ENCODE data around the gene CCDC187.

Gene CCDC187

GRCh38 chr9:136297016-136297691, 6.7 kb downstream of the CCDC187 start:
- DNase-seq (ENCODE audit: low spot score): no peak

- DNase-seq (ENCODE audit: low spot score): no peak
These were observed 7.4 kb downstream of the CCDC187 start for GRCh38 chr9:136296434-136297015.

- no peak for DNase-seq (ENCODE audit: low spot score)
These were observed 8.1 kb downstream of the CCDC187 start for GRCh38 chr9:136295542-136296433.

- DNase-seq (ENCODE audit: low spot score): no peak
These were observed 8.8 kb downstream of the CCDC187 start for GRCh38 chr9:136295055-136295454.

DNA sequence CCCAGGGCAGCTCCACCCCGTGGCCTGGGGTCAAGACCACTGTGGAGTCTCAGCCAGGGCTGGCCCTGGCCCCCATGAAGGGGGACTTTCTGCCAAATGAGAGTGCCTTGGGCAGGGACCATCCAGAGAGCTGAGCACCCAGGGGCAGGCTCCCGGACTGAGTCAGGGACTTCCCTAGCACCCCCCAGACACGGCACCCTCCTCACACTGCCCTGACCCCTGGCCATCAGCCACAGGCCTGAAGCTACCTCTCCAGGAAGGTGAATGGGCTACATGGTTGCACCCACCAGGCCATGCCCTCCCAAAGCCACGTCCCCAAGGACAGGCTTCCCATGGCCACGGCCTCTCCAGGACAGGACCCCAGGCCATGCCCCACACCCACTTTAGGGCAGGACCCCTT, 9.5 kb downstream of the CCDC187 start:
- DNase-seq (ENCODE audit: low spot score): no peak

- DNase-seq (ENCODE audit: low spot score): no peak
These were observed 10.3 kb downstream of the CCDC187 start for GRCh38 chr9:136293476-136294077.

DNA sequence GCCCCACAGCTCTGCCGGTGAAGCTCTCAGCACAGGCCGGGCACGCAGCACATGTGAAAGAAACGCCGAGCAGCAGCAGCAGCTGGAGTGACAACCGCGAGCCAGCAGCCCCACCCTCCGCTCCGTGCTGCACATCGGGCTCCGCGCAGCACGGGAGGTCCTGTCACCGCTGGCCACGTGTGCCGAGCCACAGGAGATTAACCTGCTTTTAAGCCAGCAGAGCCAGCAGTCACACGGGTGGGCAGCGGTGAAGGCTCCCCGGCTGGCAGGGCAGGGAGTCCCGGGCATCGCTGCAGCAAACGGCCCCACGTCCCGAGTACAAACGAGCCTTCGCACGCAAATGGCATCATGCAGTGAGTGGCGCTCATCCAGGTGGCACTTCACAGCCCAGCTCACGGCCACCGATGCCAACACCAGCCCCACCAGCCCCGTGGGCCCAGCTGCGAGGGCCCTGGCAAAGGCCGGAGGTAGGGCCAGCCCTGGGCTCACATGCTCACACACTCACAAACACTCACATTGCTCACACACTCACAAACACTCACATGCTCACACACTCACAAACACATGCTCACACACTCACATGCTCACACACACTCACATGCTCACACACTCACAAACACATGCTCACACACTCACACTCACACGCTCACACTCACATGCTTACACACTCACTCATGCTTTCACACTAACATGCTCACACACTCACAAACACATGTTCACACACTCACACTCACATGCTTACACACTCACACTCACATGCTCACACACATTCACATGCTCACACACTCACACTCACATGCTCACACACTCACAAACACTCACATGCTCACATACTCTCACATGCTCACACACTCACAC, 11.1 kb downstream of the CCDC187 start:
- DNase-seq (ENCODE audit: low spot score): no peak

DNA sequence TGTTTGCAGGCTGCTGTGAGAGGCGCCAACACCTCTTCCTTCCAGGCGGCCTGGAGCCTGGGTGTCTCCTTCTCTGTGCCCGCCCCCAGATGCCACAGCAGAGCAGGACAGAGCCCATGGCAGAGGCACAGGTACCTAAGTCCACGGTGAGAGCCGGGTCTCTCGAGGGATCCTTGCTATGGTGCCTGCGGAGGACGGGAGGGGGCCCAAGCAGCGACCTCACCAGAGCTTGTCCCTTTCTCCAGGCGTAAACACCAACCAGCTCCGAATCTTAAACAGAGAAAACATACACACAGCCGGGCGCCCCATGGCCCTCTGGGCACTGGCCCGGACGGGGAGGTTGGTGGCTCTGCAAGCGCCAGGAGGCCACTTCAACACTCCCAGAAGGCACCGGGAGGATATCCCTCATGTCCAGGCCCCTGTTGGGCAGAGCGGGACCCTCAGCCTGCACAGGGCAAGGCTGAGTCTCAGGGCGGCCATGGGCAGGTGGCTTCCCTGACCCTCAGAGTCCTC, 11.8 kb downstream of the CCDC187 start:
- no peak for DNase-seq (ENCODE audit: low spot score)

GRCh38 chr9:136291306-136292025, 12.4 kb downstream of the CCDC187 start:
- DNase-seq (ENCODE audit: low spot score): no peak

GRCh38 chr9:136290508-136291000, 13.3 kb downstream of the CCDC187 start:
- DNase-seq (ENCODE audit: low spot score): no peak

- no peak for DNase-seq (ENCODE audit: low spot score)
These were observed 14.0 kb downstream of the CCDC187 start for GRCh38 chr9:136289651-136290507.

DNA sequence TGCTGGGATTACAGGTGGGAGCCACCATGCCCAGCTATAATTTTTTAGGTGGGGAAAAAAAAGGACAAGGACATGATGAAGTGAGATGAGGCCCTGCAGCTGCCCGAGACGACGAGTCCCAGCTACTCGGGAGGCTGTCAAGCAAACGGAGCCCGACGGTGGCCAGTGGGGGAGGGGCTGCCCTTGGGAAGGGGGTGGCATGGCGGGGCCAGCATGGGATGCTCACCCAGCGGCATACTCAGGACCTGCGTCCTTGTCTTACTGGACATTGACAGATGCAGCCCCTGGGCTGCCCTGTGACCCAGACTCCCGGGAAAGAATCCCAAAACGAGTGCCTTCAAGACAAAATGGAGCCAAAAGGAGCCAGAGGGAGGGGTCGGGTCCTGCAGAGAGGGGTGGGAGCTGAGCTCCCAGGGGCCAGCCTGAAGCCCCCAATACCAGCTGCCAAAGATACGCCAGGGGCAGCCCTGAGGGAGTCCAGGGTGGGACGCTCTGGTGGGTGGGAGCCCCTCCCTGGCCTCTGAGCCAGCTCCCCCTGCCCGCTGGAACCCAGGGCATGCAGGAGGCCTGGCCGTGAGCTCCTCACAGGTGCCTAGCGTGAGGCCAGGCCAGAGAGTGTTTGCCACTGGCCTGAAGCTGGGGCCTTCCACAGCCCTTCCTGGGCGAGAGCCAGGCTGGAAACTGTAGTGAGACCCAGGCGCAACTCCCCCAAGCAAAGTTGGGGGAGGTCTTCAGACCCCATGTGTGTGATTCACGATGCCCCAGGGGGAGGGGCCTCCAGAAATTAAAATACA, 15.7 kb downstream of the CCDC187 start:
- no peak for DNase-seq (ENCODE audit: low spot score)

DNA sequence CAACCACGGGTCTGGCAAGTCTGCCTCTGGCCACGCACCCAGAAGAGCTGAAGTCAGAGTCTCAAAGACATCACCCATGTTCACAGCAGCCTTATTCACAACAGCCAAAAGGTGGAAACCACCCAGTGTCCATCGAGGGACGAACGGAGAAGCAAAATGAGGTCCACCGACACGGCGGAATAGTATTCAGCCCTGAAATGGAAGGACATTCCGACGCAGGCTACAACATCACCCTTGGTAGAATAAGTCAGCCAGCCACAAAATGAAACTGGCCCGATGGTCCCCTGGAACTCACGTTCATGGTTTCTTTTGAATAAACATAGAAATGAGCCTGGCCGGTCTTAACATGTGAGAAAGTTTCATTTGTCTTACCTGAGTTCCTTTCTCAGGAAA, 16.9 kb downstream of the CCDC187 start:
- no peak for DNase-seq (ENCODE audit: low spot score)

- DNase-seq (ENCODE audit: low spot score): no peak
These were observed 17.4 kb downstream of the CCDC187 start for GRCh38 chr9:136286359-136286986.

DNA sequence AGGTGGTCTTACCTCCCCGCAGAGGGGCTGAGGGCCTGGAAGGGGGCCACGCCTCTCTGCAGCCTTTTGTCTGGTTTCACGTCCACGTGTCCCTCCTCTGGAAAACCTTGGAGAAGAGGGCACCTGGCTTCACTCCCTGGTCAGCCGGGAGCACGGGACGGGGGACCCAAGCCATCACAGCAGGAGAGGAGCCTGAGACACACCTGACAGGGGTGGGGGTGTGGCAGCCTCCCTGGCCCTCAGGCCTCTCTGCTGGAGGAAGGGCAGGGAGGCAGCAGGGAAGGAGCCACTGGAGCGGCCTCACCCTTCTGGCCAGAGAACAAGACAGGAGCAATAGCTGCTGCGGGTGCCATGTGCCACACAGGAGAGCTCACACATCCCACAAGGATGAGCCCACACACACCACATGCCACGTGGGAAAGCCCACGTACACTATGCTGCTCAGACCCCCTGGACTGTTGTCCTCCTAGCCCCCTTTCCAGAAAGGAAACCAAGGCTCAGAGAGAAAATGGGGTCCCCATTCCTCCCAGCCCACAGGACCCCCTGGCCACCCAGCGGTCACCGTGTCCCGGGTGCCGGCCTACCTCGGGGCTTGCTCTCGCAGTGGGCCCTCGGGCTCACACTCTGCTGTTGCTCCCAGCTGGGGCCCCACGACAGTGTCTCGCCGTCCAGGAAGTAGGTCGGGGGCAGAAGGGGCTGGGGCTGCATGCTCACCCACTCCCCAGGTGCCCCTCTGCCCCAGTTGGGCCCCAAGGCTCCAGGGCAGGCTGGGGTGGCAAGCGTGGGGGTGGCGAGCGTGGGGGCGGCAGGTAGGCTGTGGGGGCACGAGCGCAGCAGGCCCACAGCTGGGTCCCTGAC, 18.2 kb downstream of the CCDC187 start:
- DNase-seq (ENCODE audit: low spot score): no peak

DNA sequence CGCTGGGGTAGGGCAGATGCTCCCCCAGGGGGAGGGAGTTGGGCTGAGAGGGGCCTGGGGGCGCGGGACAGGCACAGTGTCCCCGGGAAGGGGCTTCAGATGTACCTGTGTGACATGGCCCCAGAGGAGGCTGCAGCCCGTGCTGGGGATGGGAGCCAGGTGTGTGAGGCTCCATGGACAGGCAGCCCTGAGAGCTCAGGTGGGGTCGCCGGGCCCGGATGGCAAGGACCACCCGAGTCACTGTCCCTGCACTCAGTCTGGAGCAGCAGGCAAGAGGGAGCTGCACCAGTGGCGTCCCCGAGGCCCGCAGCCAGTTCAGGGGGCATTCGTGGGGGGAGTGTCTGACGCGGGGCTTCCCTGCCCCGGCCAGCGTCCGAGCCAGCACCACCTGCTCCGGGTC, 18.9 kb downstream of the CCDC187 start:
- no peak for DNase-seq (ENCODE audit: low spot score)

DNA sequence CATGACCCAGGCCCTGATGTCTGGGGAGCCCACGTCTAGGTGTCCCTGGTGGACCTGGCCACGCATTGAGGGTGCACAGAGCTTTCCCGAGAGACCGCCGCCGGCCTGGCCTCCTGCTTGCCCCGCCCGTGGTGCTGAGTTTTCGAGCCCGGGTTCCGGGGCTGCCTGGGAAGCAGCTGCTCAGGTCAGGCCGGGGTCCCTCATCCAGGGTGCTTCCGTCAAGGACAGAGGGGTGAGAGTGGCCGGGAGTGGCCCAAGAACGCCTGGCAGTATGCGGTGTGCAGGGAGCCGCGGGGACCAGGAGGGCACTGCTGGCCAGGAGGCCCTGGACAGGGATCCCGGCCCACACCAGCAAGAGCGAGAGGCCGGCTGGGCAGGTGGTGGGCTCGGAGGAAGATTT, 19.6 kb downstream of the CCDC187 start:
- DNase-seq (ENCODE audit: low spot score): no peak

Data from kidney capillary endothelial cell (primary cell).